Measurements from ENCODE around the gene KRT7.
"Not testable (repeated sequence)": the region's sequence is repeated elsewhere in the genome, so short reads cannot be mapped to it uniquely, and the experiment has no call there.

The KRT7 gene

DNA sequence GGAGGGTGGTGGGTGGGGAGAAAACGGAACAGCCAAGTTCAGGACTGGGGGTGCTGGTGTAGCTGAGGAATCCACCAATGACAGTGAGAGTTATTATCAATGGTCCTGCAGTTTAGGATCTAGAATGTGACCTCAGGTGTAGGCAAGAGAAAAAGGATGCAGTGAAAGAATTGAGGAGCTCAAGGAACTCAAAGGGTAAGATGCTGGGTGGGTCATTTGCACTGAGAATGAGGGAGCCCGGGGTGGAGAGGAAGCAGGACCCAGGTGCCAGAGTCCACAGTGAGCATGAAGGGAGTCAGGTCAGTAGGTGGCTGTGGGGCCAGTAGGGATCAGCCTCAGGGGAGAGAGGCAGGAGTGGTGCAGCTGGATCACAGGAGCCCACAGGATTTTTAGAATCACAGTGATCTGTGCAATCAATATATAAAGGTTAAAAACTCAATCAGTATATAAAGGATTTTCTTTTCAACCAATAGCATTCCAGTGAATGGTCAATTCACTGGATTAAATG, 3.2 kb upstream of the KRT7 start:
- no peak for DNase-seq (ENCODE audit: low read depth, low spot score)

DNA sequence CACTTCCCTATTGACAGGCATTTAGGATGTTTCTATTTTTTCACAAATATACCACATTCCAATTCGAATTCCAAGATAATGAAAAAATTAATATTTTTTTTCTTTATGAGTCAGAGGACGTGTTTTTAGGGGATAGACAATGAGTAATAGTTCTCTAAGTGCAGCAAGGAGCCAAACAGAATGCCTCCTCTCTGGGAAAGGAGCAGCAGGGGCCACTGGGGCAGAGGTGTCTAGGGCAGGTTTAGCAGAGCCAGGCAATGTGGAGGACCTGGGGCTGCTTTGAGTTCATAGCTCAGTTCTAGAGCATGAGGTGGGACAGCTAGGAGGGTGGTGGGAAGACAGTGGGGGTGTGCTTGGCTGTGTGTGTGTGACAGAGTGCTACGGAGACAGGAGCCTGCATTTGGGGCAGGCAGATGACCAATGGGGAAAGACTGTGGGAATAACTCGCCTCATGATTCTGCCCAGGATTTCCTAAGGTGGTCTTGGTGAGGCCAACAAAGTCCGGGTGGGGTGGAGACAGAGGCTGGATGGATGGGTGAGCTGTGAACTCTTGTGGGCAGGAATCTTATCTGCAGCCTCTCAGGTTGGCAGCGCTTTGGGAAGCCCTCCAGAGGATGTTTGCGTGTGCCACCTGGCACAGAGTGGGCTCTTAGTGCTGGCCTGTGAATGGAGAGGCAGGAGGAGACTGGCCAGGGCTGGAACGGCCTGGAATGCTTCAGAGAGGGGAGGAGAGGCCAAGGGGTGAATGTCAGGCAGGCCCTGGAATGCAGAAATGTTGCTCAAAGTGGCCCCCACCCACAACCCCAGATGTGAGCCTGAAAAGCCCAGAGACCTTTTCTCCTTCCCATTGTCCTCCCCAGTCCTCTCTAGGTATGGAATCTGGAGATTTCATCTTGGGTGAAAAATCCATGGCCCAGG, 2.4 kb upstream of the KRT7 start:
- no peak for DNase-seq (ENCODE audit: low read depth, low spot score)

DNA sequence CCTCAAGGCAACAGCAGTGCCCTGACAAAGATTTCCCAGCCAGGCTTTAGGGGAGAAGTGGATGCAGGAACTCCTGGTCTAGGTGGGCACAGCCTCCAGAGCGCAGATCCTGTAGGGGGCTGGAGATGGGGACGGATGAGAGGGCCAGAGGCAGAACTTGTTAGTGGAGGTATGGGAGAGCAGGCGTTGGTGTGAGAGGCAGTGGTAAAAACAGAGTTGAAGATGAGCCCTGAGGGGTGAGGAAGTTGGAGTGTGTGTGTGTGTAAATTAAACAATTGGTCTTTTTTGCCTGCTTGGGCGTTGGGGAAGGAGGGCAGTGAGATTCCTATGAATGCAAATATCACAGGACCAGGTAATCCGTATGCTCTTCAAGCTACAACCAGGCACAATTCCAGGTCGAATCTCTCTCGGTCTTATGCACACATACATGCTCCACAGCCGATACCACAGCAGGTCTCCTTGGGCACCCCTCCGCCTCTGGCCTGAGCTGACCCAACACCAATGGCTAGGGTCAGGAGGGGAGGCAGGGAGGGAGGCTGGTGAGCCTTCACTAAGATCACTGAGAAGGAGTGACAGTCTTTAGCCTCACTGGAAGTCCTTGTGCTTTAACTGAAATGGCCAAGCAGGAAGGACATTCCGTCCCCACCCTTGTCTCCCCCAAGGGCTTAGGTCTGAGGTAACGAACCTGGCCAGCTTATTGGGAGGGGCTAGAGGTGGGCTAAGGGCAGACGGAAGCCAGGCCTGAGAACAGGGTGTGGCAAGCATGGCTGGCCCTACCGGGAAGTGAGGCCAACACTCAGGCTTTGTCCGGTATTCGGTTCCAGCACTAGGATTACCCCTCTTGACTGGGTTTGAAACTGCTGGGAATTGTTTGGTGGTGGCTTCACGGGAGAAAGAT, 1.5 kb upstream of the KRT7 start:
- DNase-seq (ENCODE audit: low read depth, low spot score): no peak

DNA sequence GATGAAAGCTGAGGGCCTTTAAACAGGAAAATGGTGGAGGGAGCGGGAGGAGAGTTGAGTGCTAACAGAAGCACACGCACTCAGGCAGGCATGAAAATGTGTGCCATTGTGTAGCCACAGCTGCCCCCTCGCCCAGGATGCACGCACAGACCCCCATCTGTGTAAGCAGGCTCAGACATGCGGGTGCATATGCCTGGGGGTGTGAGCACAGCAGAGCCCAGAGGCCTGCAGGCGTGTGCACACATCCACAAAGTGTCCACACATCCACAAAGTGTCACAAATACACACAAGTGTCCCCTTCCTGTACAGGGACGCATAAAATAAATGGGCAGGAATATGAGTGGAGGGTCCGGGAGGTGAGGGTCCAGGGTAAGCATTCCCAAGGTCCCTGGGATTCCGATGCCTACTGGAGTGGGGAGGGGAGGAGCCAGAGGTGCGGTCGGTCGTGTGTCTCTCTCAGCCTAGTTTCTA, 805 bp upstream of the KRT7 start:
- no peak for DNase-seq (ENCODE audit: low read depth, low spot score)

DNA sequence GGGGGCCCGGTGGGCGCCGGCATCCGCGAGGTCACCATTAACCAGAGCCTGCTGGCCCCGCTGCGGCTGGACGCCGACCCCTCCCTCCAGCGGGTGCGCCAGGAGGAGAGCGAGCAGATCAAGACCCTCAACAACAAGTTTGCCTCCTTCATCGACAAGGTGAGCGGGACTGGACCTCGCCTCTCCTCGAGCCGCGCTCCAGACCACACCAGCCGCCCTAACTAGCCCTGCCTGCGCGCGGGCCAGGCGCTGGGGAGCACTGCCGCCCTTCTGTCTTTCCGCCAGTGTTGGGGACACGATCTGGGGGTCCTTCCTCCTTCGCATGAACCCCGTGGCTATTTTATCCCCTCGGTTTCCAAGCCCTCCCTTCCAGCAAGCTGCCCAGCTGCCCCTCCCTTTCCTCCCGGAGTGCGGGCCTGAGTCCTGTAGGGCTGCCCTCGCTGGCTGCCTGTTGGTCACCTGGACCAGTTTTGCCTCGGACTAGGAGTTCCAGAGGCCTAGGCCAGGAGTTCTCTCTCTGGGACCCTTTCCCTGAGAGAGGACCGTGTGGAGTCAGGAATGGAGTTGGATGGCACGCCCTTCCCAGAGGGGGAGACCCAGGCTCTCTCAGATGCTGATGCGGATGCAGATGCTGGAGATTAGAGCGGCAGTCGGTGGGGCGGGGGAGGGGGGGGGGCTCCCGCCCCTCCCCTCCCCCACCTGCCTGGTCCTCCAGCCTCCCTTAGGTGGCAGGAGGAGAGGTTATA, 592 bp downstream of the KRT7 start:
- DNase-seq (ENCODE audit: low read depth, low spot score): no peak

DNA sequence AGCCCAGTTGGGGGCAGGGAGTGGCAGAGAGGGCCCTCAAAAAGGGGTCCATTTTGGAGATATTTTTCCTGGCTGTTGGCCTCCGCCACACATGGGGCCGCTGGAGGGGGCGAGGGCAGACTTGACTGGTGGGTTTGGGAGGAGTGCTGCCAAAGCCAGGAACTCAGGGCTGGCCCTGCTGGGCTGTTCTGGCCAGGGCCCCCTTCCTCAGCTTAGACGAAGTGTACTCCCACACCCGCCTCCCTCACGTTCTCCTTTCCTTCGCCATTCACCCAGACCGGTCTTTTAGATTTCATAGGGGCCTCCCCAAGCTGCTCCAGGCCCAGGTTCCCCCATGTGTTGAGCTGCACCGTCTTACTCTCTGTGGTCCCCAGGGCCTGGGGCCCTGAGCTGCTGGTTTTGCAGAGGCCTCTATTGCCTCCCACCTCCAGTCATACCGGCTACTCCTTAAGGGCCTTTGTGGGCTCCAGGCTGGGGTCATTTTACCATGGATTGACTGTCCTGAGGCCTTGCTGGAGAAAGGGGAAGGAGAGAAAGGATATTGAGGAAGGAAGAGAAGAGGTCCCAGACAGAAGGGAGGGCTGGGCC, 1.3 kb downstream of the KRT7 start:
- DNase-seq (ENCODE audit: low read depth, low spot score): no peak

DNA sequence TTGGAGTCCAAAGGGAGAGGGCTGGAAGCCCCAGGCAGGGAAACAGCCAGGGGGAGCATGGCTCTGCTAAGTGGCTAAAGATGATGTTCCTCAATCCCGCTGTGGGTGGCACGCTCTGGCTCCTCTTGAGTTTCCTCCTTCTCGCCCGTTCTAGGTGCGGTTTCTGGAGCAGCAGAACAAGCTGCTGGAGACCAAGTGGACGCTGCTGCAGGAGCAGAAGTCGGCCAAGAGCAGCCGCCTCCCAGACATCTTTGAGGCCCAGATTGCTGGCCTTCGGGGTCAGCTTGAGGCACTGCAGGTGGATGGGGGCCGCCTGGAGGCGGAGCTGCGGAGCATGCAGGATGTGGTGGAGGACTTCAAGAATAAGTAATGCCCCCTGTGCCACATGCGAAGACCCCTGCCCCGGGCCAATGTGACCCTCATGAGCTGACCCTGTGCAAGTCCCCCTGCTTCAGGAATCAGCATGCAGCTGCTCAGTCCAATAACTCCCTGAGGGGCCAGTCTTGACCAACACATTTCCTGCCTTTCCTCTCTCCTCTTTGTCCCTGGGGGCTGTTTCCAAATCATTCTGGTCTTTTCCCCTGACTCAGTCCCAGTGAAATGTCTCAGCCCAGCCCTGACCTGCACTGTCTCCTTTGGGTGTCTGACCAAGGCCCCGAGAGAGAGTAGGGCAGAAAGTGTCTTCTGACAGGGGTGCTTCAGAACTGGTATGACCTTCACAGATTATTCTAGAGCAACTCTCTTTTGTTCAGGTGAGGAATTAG, 2.1 kb downstream of the KRT7 start:
- no peak for DNase-seq (ENCODE audit: low read depth, low spot score)

DNA sequence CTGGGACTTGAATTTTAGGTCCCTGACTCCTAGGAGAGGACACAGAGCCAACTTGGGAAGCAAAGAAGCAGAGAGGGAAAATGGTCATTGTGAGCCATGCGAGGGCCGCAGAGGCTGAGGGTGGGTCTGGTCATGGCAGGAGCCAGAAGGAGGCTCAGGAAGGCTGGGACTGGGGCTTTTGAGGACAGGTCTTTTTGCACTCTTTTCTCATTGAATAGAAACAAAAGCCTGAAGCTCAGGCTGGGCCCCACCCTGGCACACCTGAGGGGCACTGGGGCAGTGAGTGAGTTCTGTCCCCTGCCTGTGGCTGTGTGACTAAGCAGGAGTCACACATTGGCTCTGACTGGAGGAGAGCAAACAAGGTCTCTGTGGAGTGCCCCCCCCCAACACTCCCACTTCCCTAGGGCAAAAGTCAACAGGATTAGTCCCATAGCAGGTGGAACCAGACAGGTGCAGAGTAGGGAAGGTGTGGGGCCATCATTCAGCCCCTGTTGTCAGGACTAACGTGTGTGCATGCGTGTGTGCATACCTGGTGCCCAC, 2.8 kb downstream of the KRT7 start:
- DNase-seq (ENCODE audit: low read depth, low spot score): no peak

DNA sequence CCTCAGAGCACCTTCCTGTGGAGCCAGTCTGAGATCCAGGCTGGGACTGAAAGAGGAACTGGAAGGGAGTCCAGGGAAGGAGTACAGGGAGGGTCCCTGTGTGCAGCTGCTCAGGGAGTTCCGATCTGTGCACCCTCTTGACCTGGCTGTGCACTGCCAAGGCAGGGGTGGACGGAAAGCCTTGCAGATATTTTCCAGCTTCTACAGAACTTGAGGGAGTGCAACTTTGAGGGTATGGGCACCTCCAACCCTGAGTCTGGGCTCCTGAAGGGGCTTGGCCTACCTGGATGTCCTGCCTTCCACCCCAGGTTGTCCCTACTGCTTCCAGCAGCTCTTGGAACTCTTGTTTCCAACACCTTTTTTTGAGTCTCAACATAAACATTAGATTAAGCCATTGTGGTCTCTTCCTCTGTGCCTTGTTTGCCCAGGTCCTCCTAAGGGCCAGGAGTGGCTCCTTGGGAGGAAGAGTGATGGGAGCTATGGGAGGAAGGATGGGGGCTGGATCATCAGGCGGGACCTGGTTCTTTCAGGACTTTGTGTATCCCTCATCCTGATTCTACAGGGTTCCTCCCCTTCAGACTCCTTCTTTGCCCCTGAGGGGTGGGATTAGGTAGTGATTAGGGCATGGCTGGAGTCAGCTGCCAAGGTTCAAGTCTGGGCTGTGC, 3.5 kb downstream of the KRT7 start:
- DNase-seq (ENCODE audit: low read depth, low spot score): no peak

DNA sequence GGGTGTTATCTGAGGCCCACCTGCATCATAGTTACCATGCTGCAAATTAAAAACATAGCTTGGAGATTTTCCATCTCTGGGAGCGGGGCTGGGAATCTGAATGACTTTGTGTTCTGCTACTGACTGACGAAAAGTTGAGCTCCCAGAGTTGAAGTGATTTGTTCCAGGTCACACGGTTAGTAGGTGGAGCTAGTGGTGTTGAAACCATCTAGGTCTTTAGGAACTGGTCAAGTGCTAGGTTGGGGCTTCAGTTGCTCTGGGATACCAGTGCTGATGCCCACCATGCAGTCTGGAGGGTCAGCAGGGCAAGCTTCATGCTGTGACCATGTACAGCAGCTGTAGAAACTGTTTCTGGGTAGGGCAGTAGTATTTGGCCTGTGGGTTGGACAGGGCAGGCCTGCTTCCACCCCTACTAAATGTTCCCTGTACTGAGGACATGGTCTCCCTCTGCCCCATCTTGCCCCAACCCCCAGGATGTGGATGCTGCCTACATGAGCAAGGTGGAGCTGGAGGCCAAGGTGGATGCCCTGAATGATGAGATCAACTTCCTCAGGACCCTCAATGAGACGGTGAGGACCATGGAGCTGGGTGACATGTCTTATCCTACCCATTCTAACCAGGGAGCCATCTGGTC, 5.3 kb downstream of the KRT7 start:
- no peak for DNase-seq (ENCODE audit: low read depth, low spot score)

DNA sequence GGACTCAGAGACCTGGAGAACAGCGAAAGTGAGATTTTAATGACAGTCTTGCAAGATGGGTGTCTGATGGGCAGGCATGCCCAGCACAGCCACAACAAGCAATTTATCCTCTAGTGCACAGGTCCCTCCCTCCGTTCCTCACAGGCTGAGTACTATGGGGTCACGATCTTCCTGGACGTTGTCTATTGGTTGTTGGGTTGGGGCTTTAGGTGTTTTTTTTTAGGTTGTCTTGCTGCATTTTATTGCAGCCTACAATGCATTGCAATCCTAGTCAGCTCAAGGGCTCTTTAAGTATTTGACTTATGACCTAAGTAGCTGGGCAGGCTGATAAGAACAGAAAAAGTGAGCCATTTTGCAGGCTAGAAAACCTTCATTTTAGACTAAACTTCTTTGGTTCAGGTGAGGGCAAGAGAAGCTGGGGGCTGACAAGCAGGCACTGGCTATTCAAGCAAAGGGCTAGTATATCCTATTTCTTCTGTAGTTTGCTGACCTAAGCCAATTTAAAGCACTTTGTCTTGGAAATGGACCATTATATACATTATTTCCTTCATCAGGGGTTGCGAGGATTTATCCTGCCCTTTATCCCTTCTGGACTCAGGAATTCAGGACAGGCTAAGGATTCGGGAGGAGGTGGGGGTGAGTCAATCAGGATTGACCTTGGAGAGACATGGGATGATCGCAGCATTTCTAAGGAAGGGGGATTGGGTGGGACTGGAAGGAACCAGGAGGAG, 6.0 kb downstream of the KRT7 start:
- DNase-seq (ENCODE audit: low read depth, low spot score): no peak

DNA sequence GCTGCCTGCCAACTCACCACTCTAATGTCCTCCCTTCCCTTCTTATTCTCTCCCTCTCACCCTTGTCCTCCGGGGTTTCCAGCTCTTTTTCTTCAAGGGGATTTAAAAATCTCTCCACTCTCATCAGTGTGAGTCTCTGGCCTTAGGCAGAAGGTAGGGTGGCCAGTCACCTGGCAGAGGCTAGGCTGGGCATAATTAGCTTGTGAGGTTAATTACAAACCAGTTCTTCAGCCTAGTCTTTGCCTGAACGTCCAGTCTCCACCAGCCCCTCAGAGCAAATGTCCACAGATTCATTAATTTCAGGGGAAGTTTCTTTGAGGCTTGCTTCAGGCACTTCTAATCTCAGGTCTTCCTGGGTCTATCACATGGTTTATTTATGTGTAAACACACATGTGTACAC, 6.7 kb downstream of the KRT7 start:
- no peak for DNase-seq (ENCODE audit: low read depth, low spot score)

DNA sequence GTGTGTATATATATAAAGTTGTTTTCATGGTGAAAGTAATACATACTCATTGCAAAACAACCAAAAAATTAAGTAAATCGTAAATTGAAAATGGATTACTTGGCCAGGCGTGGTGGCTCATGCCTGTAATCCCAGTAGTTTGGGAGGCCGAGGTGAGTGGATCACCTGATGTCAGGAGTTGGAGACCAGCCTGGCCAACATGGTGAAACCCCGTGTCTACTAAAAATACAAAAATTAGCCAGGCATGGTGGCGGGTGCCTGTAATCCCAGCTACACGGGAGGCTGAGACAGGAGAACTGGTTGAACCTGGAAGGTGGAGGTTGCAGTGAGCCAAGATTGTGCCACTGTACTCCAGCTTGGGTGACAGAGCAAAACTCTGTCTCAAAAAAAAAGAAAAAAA, 7.2 kb downstream of the KRT7 start:
- DNase-seq (ENCODE audit: low read depth, low spot score): not testable (repeated sequence)

DNA sequence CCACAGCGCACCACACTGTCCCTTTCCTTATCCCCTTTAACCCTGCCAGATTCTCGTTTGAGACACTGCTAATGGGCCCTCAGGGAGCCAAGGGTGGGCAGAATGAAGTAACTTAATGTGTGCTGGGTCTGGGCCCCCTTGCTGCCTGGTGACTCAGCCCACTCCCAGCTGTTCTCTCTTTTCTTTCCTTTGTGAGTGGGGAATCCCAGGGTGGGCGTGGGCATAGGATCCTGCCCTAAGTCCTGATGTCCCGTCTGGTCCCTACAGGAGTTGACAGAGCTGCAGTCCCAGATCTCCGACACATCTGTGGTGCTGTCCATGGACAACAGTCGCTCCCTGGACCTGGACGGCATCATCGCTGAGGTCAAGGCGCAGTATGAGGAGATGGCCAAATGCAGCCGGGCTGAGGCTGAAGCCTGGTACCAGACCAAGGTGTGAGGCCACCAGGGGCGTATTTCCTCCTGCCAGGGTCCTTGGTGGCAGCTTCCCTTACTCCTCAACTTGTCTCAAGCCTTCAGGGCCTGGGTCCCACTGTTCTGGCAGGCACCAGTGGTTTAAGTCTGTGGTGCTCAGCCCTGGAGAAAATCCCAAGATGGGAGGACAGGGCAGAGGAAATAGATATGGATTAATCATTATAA, 8.3 kb downstream of the KRT7 start:
- no peak for DNase-seq (ENCODE audit: low read depth, low spot score)

DNA sequence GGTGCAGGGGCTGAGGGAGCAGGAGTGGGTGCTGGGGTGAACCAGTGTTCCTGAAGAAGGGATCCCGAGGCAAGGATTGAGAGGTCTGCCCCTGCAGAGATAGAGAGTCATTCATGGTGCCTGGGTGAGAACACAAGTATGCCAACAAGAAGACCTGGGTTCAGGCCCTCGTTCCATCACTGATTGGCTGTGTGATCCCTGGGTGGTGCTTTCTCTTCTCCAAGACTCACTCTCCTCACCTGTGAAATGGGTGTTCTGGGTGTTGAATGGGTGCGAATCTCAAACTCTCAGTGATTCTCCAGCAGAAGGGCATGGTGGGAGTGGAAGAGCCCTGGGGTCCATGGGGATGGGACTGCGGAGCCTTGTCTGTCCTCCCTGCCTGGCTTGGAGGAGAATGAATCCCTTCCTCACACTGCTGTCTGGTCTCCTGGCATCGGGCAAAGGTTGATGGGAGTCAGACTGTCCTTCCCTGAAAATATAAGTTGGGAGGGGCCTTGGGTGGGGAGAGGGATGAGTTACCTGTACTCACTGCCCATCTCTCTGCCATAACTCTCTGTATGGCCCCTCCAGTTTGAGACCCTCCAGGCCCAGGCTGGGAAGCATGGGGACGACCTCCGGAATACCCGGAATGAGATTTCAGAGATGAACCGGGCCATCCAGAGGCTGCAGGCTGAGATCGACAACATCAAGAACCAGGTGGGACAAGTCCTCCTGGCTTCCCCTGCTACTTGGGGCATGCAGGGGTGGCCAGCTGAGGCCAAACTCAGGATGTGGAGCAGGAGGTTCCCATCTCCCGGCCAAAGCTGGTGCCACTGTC, 9.6 kb downstream of the KRT7 start:
- DNase-seq (ENCODE audit: low read depth, low spot score): no peak

DNA sequence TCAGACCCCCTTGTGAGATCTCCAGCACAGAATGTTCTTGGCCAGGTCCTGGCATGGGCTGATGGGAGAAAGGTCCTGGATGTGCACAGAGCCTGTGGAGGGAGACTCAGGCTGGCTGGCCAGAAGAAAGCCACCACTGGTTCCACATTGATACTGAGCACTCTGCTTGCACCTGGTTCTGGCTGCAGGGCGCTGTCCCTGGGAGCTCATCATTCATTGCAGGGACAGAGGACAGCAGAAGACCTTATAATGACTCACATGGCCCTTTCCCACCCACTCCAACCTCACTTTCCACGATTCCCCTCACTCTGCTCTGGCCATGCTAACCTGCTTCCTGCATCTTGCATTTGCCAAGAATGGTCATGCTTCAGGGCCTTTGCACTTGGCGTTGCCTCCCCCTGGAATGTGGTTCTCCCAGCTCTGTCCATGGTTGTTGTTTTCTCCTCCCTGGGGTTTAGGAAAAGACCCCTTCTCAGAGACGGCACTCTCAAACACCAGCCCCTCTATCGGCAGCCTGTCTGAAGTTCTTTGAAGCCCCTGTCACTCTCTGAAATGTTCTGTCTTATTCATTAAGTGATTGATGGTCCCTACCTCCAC, 10.3 kb downstream of the KRT7 start:
- no peak for DNase-seq (ENCODE audit: low read depth, low spot score)

All from activated CD4-positive, CD25-positive, alpha-beta regulatory T cell treated with anti-CD3 and anti-CD28 coated beads, Interleukin-2, amount 50 U/mL, for 16 hours (primary cell).